GM10266 (cell line): ENCODE measurements around the gene ANKRD24.
"Not testable (repeated sequence)": the region's sequence is repeated elsewhere in the genome, so short reads cannot be mapped to it uniquely, and the experiment has no call there.

Experiments
- DNase-seq: peaks from one replicate; pipeline ENCODE4 v3.0.0; 2012; ENCODE audit errors: extremely low spot score
- TF ChIP-seq, protein P1 (sequence below): IDR thresholded peaks from 2 replicates; pipeline ENCODE4 v1.5.1; 2012; ENCODE audit warnings: mild to moderate bottlenecking, low read depth; ENCODE audit not compliant: control insufficient read depth, insufficient read depth; ENCODE audit errors: missing control alignments

ANKRD24 gene

DNA sequence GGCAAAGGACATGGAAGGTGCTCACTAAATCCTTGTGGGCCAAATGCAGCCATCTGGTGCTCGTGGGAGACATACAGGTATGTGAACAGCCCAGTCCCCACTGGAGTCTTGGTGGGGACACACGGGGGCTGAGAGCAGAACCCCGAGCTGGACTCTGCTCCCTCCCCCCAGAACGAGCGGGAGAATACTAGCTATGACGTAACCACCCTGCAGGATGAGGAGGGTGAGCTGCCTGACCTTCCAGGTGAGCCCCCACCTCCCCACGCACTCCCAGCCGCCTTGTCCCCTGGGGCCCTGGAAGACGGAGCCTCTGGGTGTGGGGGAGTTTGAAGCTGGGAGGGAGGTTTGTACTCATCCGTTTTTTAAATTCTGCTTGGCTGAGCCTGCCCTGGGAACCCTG, 33.3 kb downstream of the ANKRD24 start:
- TF ChIP-seq, protein P1, sequence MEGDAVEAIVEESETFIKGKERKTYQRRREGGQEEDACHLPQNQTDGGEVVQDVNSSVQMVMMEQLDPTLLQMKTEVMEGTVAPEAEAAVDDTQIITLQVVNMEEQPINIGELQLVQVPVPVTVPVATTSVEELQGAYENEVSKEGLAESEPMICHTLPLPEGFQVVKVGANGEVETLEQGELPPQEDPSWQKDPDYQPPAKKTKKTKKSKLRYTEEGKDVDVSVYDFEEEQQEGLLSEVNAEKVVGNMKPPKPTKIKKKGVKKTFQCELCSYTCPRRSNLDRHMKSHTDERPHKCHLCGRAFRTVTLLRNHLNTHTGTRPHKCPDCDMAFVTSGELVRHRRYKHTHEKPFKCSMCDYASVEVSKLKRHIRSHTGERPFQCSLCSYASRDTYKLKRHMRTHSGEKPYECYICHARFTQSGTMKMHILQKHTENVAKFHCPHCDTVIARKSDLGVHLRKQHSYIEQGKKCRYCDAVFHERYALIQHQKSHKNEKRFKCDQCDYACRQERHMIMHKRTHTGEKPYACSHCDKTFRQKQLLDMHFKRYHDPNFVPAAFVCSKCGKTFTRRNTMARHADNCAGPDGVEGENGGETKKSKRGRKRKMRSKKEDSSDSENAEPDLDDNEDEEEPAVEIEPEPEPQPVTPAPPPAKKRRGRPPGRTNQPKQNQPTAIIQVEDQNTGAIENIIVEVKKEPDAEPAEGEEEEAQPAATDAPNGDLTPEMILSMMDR: no peak
- no peak for DNase-seq

DNA sequence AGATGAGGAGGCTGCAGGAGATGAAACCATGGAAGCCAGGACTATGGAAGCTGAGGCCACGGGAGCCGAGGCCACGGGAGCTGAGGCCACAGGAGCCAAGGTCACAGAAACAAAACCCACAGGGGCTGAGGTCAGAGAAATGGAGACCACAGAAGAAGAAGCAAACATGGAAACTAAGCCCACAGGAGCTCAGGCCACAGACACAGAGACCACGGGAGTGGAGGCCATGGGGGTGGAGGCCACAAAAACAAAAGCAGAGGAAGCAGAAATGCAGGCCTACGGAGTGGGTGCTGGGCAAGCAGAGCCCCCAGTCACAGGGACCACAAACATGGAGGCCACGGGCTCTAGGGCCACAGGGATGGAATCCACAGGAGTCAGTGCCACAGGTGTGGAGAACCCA, 34.4 kb downstream of the ANKRD24 start:
- DNase-seq: no peak
- TF ChIP-seq, protein P1: no peak

DNA sequence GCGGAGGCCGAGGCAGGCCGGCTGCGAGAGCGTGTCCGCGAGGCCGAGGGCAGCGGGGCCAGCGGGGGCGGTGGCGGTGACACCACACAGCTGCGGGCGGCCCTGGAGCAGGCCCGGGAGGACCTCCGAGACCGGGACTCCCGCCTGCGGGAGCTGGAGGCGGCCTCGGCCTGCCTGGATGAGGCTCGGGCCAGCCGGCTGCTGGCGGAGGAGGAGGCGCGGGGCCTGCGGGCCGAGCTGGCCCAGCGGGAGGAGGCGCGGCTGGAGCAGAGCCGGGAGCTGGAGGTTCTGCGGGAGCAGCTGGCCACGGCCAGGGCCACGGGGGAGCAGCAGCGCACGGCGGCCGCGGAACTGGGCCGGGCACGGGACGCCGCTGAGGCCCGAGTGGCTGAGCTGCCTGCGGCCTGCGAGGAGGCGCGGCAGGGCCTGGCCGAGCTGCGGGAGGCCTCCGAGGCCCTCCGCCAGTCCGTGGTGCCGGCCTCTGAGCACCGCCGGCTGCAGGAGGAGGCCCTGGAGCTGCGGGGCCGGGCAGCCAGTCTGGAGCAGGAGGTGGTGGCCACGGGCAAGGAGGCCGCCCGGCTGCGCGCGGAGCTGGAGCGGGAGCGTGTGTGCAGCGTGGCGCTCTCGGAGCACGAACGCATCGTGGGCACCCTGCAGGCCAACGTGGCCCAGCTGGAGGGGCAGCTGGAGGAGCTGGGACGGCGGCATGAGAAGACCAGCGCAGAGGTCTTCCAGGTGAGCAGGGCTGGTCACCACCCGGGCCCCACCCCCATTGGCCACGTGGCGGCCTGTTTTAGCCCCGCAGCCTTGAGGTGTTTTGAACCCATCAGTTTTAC, 35.2 kb downstream of the ANKRD24 start:
- no peak for DNase-seq

DNA sequence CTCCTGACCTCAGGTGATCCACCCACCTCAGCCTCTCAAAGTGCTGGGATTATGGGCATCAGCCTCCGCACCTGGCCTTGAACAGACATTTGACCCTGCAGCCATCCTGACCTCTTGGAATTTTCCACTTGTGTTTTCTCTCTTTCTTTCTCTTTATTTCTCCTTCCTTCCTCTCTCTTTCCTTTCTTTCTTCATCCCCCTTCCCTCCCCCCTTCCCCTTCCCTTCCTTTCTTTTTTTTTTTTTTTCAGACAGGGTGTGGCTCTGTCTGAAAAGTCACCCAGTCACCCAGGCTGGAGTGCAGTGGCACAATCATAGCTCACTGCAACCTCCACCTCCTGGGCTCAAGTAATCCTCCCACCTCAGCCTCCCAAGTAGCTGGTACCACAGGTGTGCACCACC, 36.0 kb downstream of the ANKRD24 start:
- not testable (repeated sequence) for DNase-seq

More for the DNA sequence above, 35.2 kb downstream of the ANKRD24 start:
- TF ChIP-seq, protein P1: no peak

DNA sequence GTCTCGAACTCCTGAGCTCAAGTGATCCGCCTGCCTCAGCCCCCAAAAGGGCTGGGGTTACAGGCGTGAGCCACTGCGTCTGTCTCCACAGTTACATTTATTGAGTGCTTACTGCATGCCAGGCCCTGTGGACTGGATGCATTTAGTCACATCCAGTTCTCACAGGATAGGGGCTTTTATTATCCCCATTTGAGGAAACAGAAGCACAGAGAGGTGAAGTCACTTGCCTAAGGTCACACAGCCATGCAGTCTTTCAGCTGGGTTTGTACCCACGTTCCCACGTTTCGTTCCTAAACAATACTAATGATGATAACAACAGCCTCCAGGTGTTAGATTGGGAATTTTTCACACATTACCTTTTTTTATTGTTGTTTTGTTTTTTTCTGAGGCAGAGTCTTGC, 37.7 kb downstream of the ANKRD24 start:
- TF ChIP-seq, protein P1: no peak
- no peak for DNase-seq

DNA sequence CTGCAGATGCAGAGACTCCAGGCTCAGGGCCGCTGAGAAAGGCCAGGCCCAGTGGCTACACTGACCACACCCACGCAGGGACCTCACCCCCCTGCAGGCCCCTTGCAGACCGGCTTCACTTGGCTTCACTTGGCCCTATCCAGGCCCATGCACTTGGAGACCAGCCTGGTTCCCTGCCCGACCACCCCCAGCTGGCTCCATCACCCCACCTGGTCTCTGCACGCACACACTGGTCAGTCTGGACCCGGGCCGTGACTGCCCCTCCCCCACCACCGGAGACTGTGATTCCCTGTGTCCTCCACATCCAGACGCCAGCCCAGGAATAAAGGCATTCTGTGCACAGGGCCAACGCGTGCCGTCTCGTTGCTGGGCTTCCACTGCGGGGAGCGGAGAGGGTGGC, 42.0 kb downstream of the ANKRD24 start:
- TF ChIP-seq, protein P1: no peak
- DNase-seq: no peak

DNA sequence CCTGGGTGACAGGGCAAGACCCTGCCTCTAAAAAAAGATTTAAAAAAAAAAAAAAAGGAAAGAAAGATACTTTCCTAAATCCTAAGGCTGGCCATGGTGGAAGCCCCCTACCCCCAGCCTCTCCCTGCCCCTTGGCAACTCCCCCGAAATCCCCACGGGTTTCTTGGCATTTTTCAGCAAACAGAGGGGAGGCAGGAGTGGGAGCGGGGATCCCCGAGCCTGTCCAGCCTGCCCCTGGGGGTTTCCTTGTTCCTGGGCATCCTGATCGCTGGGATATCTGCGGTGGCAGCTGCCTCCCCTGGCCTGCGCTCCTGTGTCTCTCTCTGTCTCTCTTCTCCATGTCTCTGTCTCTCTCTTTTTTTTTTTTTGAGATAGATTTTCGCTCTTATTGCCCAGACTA, 43.4 kb downstream of the ANKRD24 start:
- TF ChIP-seq, protein P1: no peak
- DNase-seq: no peak
